Retinal pigment epithelial cell (primary cell): ENCODE results near the gene ECT2L.

Experiments
- DNase-seq: peaks from one replicate; pipeline ENCODE4 v3.0.0-alpha.2; 2010; ENCODE audit warnings: low read depth
- H3K4me3 ChIP-seq: 2 replicates; pipeline ENCODE4 v1.5.1; 2011; ENCODE audit warnings: mild to moderate bottlenecking, low read length, control low read depth, moderate library complexity
- CTCF ChIP-seq: conservative IDR thresholded peaks from 2 replicates; pipeline ENCODE4 v1.5.1; 2011; ENCODE audit warnings: low read depth, low read length, control low read depth, inconsistent platforms

ECT2L gene

GRCh38 chr6:138857775-138858174, 61.9 kb downstream of the ECT2L start:
- no peak for TF ChIP-seq CTCF
- no peak overlapping the region for H3K4me3 ChIP-seq
- no peak for DNase-seq

- H3K4me3 ChIP-seq: no peak overlapping the region
- TF ChIP-seq CTCF: no peak
- DNase-seq: no peak
Measured at GRCh38 chr6:138862456-138862855, 66.6 kb downstream of the ECT2L start.

- no peak for TF ChIP-seq CTCF
- DNase-seq: no peak
Measured at GRCh38 chr6:138863321-138863720, 67.4 kb downstream of the ECT2L start.

GRCh38 chr6:138864343-138864890, 68.5 kb downstream of the ECT2L start:
- DNase-seq: no peak
- no peak for TF ChIP-seq CTCF
- no peak overlapping the region for H3K4me3 ChIP-seq

More at GRCh38 chr6:138863321-138863720, 67.4 kb downstream of the ECT2L start:
- H3K4me3 ChIP-seq: no peak overlapping the region

- TF ChIP-seq CTCF: no peak
Measured at GRCh38 chr6:138865480-138866109, 69.7 kb downstream of the ECT2L start.

GRCh38 chr6:138868181-138868580, 72.3 kb downstream of the ECT2L start:
- no peak overlapping the region for H3K4me3 ChIP-seq
- no peak for DNase-seq
- no peak for TF ChIP-seq CTCF

More at GRCh38 chr6:138865480-138866109, 69.7 kb downstream of the ECT2L start:
- no peak for DNase-seq
- no peak overlapping the region for H3K4me3 ChIP-seq

GRCh38 chr6:138869398-138869797, 73.5 kb downstream of the ECT2L start:
- no peak for TF ChIP-seq CTCF
- no peak overlapping the region for H3K4me3 ChIP-seq
- no peak for DNase-seq
